LNCAP (cell line): Measurements from ENCODE around the gene ADAD2.

Experiments used
- TF ChIP-seq, protein P1 (sequence below): fragments of 450-650 bp; IDR thresholded peaks from 2 replicates; pipeline ENCODE4 v1.5.1; 2017; ENCODE audit warnings: mild to moderate bottlenecking

ADAD2 gene

DNA sequence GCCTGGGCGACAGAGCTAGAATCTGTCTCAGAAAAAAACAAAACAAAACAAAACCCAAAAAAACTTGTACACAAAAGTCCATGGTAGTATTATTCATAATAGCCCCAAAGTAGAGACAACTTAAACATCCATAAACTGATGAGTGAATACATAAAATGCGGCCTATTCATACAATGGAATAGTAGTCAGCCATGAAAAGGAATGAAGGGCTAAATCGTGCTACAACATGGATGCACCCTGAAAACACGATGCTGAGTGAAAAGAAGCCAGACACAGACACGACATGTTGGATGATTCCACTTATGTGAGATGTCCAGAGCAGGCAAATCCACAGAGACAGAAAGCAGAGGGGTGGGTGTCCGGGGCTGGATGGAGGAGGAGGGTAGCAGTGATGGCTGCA lies 36.6 kb downstream of the ADAD2 start:
- TF ChIP-seq, protein P1, sequence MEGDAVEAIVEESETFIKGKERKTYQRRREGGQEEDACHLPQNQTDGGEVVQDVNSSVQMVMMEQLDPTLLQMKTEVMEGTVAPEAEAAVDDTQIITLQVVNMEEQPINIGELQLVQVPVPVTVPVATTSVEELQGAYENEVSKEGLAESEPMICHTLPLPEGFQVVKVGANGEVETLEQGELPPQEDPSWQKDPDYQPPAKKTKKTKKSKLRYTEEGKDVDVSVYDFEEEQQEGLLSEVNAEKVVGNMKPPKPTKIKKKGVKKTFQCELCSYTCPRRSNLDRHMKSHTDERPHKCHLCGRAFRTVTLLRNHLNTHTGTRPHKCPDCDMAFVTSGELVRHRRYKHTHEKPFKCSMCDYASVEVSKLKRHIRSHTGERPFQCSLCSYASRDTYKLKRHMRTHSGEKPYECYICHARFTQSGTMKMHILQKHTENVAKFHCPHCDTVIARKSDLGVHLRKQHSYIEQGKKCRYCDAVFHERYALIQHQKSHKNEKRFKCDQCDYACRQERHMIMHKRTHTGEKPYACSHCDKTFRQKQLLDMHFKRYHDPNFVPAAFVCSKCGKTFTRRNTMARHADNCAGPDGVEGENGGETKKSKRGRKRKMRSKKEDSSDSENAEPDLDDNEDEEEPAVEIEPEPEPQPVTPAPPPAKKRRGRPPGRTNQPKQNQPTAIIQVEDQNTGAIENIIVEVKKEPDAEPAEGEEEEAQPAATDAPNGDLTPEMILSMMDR: no peak

DNA sequence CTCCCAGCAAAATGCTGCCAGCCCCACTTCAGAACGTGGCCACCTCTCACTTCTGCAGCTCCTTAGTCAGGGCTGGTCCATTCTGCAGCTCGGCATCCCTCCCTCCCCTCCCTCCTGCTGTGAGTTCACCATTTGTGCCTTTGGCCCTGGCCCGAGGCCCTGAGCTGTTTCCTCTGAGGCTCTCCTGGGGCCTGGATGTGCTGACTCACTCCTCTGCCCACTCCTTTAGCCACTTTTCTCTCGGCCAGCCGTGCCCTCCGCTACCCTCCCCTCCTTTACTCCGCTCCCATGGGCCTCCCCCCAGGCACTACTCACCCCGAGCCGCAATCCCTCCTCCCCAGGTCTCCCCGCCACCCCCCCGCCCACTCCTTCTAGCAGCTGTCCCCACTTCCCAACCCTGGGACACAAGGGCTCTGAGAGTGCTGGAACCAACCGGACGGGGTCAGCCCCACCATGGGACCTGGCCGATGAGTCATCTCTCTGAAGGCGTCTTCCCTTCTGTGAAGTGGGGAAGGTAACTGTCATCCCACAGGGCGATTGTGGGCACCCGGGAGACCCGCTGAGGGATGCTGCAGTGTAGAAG lies 37.4 kb downstream of the ADAD2 start:
- TF ChIP-seq, protein P1: no peak

DNA sequence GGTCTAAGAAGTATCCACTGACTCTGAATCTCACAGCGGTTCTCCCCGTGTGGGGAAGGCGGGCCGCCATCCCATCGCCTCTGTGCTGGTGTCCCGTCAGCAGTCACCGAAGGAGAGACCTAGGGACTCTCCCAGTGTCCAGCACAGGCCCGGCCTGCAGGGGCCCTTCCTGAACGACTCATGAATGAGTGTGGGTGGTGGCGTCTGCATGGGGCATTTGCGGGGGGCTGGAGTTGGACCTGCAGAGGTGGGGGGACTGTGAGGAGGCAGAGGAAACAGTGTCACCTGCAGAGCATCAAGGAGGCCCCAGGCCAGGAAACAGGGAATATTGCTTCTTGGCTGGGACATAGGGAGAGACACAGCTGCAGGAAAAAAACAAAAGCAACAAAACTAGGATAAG lies 38.5 kb downstream of the ADAD2 start:
- TF ChIP-seq, protein P1: no peak

DNA sequence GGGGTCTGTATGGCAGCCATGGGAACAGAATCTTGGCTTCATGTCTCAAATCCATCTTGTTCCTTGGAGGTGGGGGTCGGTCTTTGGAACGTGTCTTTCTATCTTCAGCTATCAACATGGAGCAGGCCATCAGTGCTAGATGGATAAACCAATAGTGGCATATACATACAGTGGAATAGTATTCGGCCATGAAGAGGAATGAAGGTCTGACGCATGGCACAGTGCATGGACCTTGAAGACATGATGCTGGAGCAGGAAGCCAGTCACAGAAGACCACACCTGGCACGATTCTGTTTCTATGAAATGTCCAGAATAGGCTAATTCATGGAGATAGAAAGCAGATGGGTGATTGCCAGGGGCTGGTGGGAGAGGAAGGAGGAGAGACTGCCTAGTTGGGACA lies 41.1 kb downstream of the ADAD2 start:
- TF ChIP-seq, protein P1: no peak

DNA sequence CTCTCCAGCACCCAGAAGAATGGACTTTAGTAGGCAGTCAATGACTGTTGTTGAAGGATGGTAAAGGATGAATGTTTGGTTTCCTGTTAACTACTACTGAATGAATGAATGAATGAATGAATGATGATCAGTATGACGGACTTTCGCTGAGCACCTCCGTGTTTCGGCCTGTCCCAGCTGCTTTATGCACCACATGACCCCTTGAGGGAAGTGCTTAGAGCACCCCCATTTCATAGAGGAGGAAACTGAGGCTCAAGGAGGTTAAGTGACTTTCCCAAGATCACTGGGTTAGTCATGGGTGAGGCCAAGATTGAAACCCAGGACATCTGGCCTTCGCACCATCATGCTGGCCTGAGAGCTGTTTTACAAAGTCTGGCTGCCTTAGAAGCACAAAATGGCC lies 42.0 kb downstream of the ADAD2 start:
- TF ChIP-seq, protein P1: no peak

DNA sequence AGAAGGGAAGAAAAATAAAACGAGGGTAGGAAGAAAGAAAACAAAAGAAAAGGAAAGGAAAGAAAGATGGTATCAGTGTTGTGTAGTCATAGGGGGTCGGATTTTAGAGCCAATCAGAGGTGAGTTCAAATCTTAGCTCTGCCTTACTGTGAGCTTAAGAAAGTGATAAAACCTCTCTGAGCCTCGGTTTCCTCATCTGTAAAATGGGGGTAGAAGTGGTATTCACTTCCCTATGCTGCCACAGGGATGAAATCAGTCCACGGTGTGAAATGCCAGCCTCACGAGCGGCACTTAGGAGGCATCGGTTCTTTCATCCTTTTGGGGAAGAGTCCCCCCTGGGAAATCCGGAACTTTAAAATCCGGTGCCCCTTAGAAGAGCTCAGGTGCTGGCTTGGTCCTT lies 42.8 kb downstream of the ADAD2 start:
- TF ChIP-seq, protein P1: no peak

DNA sequence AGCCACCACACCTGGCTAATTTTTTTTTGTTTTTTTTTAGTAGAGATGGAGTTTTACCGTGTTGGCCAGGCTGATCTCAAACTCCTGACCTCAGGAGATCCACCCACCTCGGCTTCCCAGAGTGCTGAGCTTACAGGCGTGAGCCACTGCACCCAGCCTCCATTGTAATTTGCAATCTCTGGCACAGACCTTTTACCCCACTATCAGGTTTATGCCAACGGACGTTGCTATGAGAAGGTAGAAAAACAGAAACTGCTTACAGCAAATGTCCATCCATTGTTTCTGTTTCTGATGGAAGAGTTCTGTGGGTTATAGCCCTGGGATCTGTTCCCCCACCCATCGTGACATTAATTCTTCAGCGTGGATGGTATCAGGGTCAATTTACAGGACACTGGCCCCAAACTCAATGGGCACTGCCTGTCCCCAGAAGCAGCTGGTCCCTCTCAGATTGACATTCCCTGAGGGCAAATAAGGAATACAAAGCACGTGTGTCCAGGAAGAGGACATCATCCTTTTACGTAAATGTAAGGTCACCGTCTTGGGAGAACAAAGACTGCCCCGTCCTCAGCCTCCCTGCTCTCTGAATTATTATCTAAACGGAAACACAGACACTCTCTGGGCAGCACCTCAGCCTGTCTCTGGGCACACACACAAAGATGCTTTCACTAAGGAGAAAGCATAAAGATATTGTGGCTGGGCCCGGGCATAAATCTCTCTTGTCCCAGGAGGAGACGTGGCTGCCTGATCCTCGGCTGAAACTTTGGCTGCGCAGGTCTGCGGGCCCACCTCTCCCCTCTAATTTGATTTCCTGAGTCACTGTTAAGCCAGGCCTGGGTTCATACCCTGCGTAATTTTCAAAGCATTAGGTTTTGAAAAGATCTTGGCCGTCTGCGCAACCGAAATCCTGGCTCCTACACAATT lies 43.6 kb downstream of the ADAD2 start:
- TF ChIP-seq, protein P1: no peak
